Choroid plexus epithelial cell (primary cell): ENCODE measurements around the gene KANTR.

ENCODE experiments used
- DNase-seq: peaks from one replicate; pipeline ENCODE4 v3.0.0-alpha.2; 2010; ENCODE audit warnings: low read depth
- H3K4me3 ChIP-seq: 2 replicates; pipeline ENCODE4 v1.5.1; 2011; ENCODE audit warnings: low read depth, mild to moderate bottlenecking, control low read depth, low read length, moderate library complexity
- CTCF ChIP-seq: conservative IDR thresholded peaks from 2 replicates; pipeline ENCODE4 v1.5.1; 2011; ENCODE audit warnings: low read depth, mild to moderate bottlenecking, control low read depth, inconsistent platforms, low read length, moderate library complexity

Gene KANTR

GRCh38 chrX:53093748-53094581 lies at the start of gene KANTR:
Gene KANTR, plus strand, starts transcription at chrX:53094142. Its CDS starts 30,131 bp downstream, at chrX:53124273.
- TF ChIP-seq CTCF: no peak
- peak; percentile 96 for DNase-seq
- peak within 1 kb of the TSS; percentile 76 for H3K4me3 ChIP-seq

GRCh38 chrX:53044995-53045394 lies 48.9 kb upstream of the KANTR start:
- H3K4me3 ChIP-seq: no peak overlapping the region
- no peak for TF ChIP-seq CTCF
- DNase-seq: no peak

GRCh38 chrX:53047228-53047627 lies 46.7 kb upstream of the KANTR start:
- no peak overlapping the region for H3K4me3 ChIP-seq
- no peak for DNase-seq
- TF ChIP-seq CTCF: peak; percentile 47

GRCh38 chrX:53048169-53049126 lies 45.5 kb upstream of the KANTR start, which contains the start of gene GPR173:
Gene GPR173, plus strand, starts transcription at chrX:53048789. Its CDS starts 27,833 bp downstream, at chrX:53076622.
- DNase-seq: peak; percentile 64
- TF ChIP-seq CTCF: no peak
- peak within 1 kb of the TSS; percentile 69 for H3K4me3 ChIP-seq

- peak overlapping the region; percentile 69 for H3K4me3 ChIP-seq
- TF ChIP-seq CTCF: no peak
- DNase-seq: no peak
These were observed 44.8 kb upstream of the KANTR start for GRCh38 chrX:53049127-53049517.

GRCh38 chrX:53050841-53051240 lies 43.1 kb upstream of the KANTR start:
- DNase-seq: no peak
- H3K4me3 ChIP-seq: no peak overlapping the region
- no peak for TF ChIP-seq CTCF
